Esophagus (tissue), 2 donors: ENCODE measurements around the gene NHLRC2. TPM values are rescaled to one million over a fixed set of nuclear protein-coding genes. Genes with fewer than 3 reads are reported as not detected.
"Not testable (repeated sequence)": the region's sequence is repeated elsewhere in the genome, so short reads cannot be mapped to it uniquely, and the experiment has no call there.

ENCODE experiments used
- H3K27ac ChIP-seq, 2 donors: one replicate each; pipeline ENCODE4 v1.5.1; 2013; ENCODE audit warnings: low read depth in 2 of 2, mild to moderate bottlenecking in 2 of 2, inconsistent platforms in 1 of 2, low read length in 1 of 2, moderate library complexity in 1 of 2
- H3K27me3 ChIP-seq, 2 donors: one replicate each; pipeline ENCODE4 v1.6.1; 2013; ENCODE audit warnings: low read length in 2 of 2, control low read depth in 1 of 2, mild to moderate bottlenecking in 1 of 2; ENCODE audit not compliant: insufficient read depth in 2 of 2, control insufficient read depth in 1 of 2
- H3K36me3 ChIP-seq, 2 donors: one replicate each; pipeline ENCODE4 v1.6.1; 2013; ENCODE audit warnings: low read length in 1 of 2; ENCODE audit not compliant: control insufficient read depth in 2 of 2, insufficient read depth in 2 of 2
- H3K4me1 ChIP-seq, 2 donors: one replicate each; pipeline ENCODE4 v1.6.1; 2013; ENCODE audit warnings: low read length in 1 of 2; ENCODE audit not compliant: control insufficient read depth in 2 of 2, insufficient read depth in 2 of 2
- H3K4me3 ChIP-seq, 2 donors: one replicate each; pipeline ENCODE4 v1.5.1; 2013; ENCODE audit warnings: low read length in 2 of 2, mild to moderate bottlenecking in 2 of 2, low read depth in 1 of 2, moderate library complexity in 1 of 2
- H3K9me3 ChIP-seq, 2 donors: one replicate each; pipeline ENCODE4 v1.6.1; 2013; ENCODE audit warnings: mild to moderate bottlenecking in 2 of 2, low read depth in 1 of 2, low read length in 1 of 2, moderate library complexity in 1 of 2; ENCODE audit not compliant: control insufficient read depth in 2 of 2, insufficient read depth in 1 of 2
- WGBS, 2 donors: extraction: QIAGEN DNeasy Blood & Tissue Kit; methylation state at CpG; one replicate each; pipeline ENCODE4 v1.1.7; 2013; 5-methylcytosine and 5-hydroxymethylcytosine counted together
- polyA plus RNA-seq, 2 donors: library from polyadenylated mRNA; stranded (reverse); fragments of 200-250 nt; gene quantifications; one replicate each; pipeline ENCODE4 v1.2.3, GENCODE V29; 2013
- donor health status: healthy with polysubstance abuse.
- donor health status: Bipolar disorder and iron deficiency.

Gene NHLRC2
- polyA plus RNA-seq, 2 donors = 3.2 to 3.7 TPM

- H3K4me1 ChIP-seq, H3K9me3 ChIP-seq, H3K27ac ChIP-seq, H3K4me3 ChIP-seq, H3K27me3 ChIP-seq, H3K36me3 ChIP-seq: not testable (repeated sequence)
- 78 to 84% methylated on average over 7 of the region's 7 CpGs for WGBS, 2 donors
These were observed 88.7 kb downstream of the NHLRC2 start for GRCh38 chr10:113943196-113943595.

- Histone ChIP-seq H3K27me3 (no peaks in the 10 kb centered on the region), H3K4me3 (no peak overlapping the region), H3K9me3 (peaks cover 0 to 3% of the 10 kb centered on the region in 2 donors), H3K36me3 (no peaks in the 10 kb centered on the region), H3K4me1 (peaks cover 7 to 9% of the 10 kb centered on the region in 2 donors), H3K27ac (no peak overlapping the region)
- 76% methylated on average over 9 of the region's 9 CpGs for WGBS, 2 donors
These were observed 90.7 kb downstream of the NHLRC2 start for GRCh38 chr10:113945075-113945686.

DNA sequence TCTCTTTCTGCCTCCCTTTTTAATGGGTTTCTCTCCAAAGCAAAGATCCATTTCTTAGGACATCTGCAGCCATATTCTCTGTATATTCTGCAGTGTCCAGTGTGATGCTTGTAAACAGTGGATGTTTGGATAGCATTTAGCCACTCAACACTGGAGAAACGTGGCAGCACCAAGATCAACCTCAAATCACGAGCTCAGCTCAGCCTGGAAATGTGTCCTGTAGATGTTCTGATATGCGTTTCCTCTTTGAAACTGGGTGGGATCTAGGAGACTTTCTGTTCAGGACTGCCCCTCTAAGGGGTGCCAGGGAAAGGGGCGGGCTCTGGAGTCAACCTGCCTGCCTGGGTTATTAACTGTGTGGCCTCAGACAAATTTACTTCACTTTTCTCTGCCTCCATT is 91.2 kb downstream of the NHLRC2 start:
- H3K27ac ChIP-seq = no peak overlapping the region
- peaks cover 0 to 3% of the 10 kb centered on the region in 2 donors for H3K9me3 ChIP-seq
- no peaks in the 10 kb centered on the region for H3K36me3 ChIP-seq
- peaks cover 7 to 9% of the 10 kb centered on the region in 2 donors for H3K4me1 ChIP-seq
- no peak overlapping the region for H3K4me3 ChIP-seq
- H3K27me3 ChIP-seq = no peaks in the 10 kb centered on the region
- WGBS, 2 donors = 89% methylated on average over 4 of the region's 4 CpGs

- peaks cover 7 to 9% of the 10 kb centered on the region in 2 donors for H3K4me1 ChIP-seq
- H3K27ac ChIP-seq = no peak overlapping the region
- WGBS, 2 donors = 49 to 57% methylated on average over 12 of the region's 12 CpGs
- H3K9me3 ChIP-seq = peaks cover 0 to 3% of the 10 kb centered on the region in 2 donors
- H3K27me3 ChIP-seq = no peaks in the 10 kb centered on the region
- H3K36me3 ChIP-seq = no peaks in the 10 kb centered on the region
- no peak overlapping the region for H3K4me3 ChIP-seq
These were observed 93.0 kb downstream of the NHLRC2 start for GRCh38 chr10:113947184-113948041.

GRCh38 chr10:113948048-113948447 is 93.6 kb downstream of the NHLRC2 start:
- no peaks in the 10 kb centered on the region for H3K36me3 ChIP-seq
- WGBS, 2 donors = 62 to 67% methylated on average over 4 of the region's 4 CpGs
- H3K4me3 ChIP-seq = no peak overlapping the region
- peaks cover 7 to 9% of the 10 kb centered on the region in 2 donors for H3K4me1 ChIP-seq
- H3K9me3 ChIP-seq = peaks cover 0 to 3% of the 10 kb centered on the region in 2 donors
- no peaks in the 10 kb centered on the region for H3K27me3 ChIP-seq
- H3K27ac ChIP-seq = no peak overlapping the region

- H3K9me3 ChIP-seq = peaks cover 0 to 3% of the 10 kb centered on the region in 2 donors
These were observed 95.8 kb downstream of the NHLRC2 start for GRCh38 chr10:113950268-113950667.

DNA sequence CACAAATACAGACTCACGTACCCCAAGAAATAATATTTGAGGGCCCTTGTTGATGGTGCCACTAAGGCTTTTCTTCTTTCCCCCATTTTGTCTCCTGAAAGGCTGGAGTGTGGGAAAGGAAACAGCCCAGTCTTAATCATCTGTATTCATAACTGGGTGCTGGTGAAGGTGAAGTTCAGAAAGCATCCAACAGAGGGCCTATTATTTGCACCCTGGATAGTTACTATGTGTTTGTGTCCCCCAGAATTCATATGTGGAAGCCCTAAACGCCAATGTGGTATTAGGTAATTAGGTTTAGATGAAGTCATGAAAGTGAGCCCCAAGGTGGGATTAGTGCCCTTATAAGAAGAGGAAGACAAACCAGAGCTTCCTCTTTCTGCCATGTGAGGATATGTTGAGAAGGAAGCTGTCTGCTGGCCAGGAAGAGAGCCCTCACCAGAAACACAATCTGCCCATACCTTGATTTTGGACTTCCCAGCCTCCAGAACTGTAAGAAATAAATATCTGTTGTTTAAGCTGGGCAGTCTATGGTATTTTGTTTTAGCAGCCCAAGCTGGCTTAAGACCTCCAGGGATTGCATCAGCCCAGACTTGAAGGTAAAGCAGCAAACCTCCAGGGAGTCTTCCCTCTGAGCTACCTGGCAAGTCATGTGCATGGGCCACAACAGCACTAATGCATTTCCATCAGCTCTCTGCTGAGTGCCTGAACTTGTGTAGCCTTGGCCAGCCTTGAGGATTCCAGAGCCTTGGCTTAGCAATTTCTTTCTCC is 99.2 kb downstream of the NHLRC2 start:
- Histone ChIP-seq H3K27ac (no peak overlapping the region), H3K4me3 (no peak overlapping the region), H3K4me1 (peaks cover 3 to 13% of the 10 kb centered on the region in 2 donors), H3K27me3 (no peaks in the 10 kb centered on the region), H3K9me3 (no peaks in the 10 kb centered on the region), H3K36me3 (no peaks in the 10 kb centered on the region)
- WGBS, 2 donors = 67 to 78% methylated on average over 2 of the region's 2 CpGs

More at GRCh38 chr10:113950268-113950667, 95.8 kb downstream of the NHLRC2 start:
- Histone ChIP-seq H3K4me1 (peaks cover 7% of the 10 kb centered on the region in 2 donors), H3K4me3 (no peak overlapping the region), H3K36me3 (no peaks in the 10 kb centered on the region), H3K27ac (no peak overlapping the region), H3K27me3 (no peaks in the 10 kb centered on the region)

GRCh38 chr10:113954409-113954808 is 99.9 kb downstream of the NHLRC2 start:
- 74 to 86% methylated on average over 1 of the region's 1 CpG for WGBS, 2 donors
- Histone ChIP-seq H3K4me1 (peaks cover 4 to 17% of the 10 kb centered on the region in 2 donors), H3K27ac (no peak overlapping the region), H3K4me3 (no peak overlapping the region), H3K9me3 (no peaks in the 10 kb centered on the region), H3K27me3 (no peaks in the 10 kb centered on the region), H3K36me3 (no peaks in the 10 kb centered on the region)

- Histone ChIP-seq H3K9me3 (no peaks in the 10 kb centered on the region), H3K4me3 (no peak overlapping the region), H3K27ac (peak overlapping the region; percentile 24 to 35), H3K36me3 (no peaks in the 10 kb centered on the region), H3K4me1 (peaks cover 4 to 28% of the 10 kb centered on the region in 2 donors), H3K27me3 (no peaks in the 10 kb centered on the region)
- 42 to 56% methylated on average over 5 of the region's 5 CpGs for WGBS, 2 donors
These were observed 102.6 kb downstream of the NHLRC2 start for GRCh38 chr10:113957013-113957412.
